GM21367 (cell line): ENCODE data around the gene PIK3CB.

Experiments used
- ATAC-seq: cut with Tn5 transposase; IDR thresholded peaks from one replicate; pipeline ENCODE4 v1.9.1; 2021; ENCODE audit not compliant: unreplicated experiment

The PIK3CB gene

GRCh38 chr3:138834596-138835396, at the start of gene PIK3CB:
PIK3CB (minus strand) TSS chr3:138834928; CDS start chr3:138759343, 75,585 bp downstream.
- peak; percentile 90 for ATAC-seq

- no peak for ATAC-seq
These were observed 46.5 kb upstream of the PIK3CB start for GRCh38 chr3:138881233-138881632.

GRCh38 chr3:138879541-138880380, 45.0 kb upstream of the PIK3CB start:
- ATAC-seq: no peak

- no peak for ATAC-seq
These were observed 42.5 kb upstream of the PIK3CB start for GRCh38 chr3:138877226-138877625.

- ATAC-seq: no peak
These were observed 41.3 kb upstream of the PIK3CB start for GRCh38 chr3:138875754-138876664.

- ATAC-seq: no peak
These were observed 40.5 kb upstream of the PIK3CB start for GRCh38 chr3:138875096-138875753.

- no peak for ATAC-seq
These were observed 38.9 kb upstream of the PIK3CB start for GRCh38 chr3:138873471-138874278.

- no peak for ATAC-seq
These were observed 37.9 kb upstream of the PIK3CB start for GRCh38 chr3:138872632-138873031.

- no peak for ATAC-seq
These were observed 33.3 kb upstream of the PIK3CB start for GRCh38 chr3:138867996-138868395.

GRCh38 chr3:138863776-138864113, 29.0 kb upstream of the PIK3CB start:
- ATAC-seq: no peak

- ATAC-seq: no peak
These were observed 28.4 kb upstream of the PIK3CB start for GRCh38 chr3:138862924-138863775.

GRCh38 chr3:138862531-138862923, 27.8 kb upstream of the PIK3CB start:
- no peak for ATAC-seq

GRCh38 chr3:138861798-138862197, 27.1 kb upstream of the PIK3CB start:
- no peak for ATAC-seq

GRCh38 chr3:138856799-138857198, 22.1 kb upstream of the PIK3CB start:
- no peak for ATAC-seq

GRCh38 chr3:138854940-138855339, 20.2 kb upstream of the PIK3CB start:
- no peak for ATAC-seq

- no peak for ATAC-seq
These were observed 19.5 kb upstream of the PIK3CB start for GRCh38 chr3:138854204-138854603.

GRCh38 chr3:138850151-138850550, 15.4 kb upstream of the PIK3CB start:
- ATAC-seq: no peak

GRCh38 chr3:138849222-138849940, 14.7 kb upstream of the PIK3CB start:
- ATAC-seq: no peak
